ENCODE measurements around the gene ADORA3.

GRCh38 chr1:111535256-111536191 is 32.1 kb upstream of the ADORA3 start:
- TF ChIP-seq, protein P1, sequence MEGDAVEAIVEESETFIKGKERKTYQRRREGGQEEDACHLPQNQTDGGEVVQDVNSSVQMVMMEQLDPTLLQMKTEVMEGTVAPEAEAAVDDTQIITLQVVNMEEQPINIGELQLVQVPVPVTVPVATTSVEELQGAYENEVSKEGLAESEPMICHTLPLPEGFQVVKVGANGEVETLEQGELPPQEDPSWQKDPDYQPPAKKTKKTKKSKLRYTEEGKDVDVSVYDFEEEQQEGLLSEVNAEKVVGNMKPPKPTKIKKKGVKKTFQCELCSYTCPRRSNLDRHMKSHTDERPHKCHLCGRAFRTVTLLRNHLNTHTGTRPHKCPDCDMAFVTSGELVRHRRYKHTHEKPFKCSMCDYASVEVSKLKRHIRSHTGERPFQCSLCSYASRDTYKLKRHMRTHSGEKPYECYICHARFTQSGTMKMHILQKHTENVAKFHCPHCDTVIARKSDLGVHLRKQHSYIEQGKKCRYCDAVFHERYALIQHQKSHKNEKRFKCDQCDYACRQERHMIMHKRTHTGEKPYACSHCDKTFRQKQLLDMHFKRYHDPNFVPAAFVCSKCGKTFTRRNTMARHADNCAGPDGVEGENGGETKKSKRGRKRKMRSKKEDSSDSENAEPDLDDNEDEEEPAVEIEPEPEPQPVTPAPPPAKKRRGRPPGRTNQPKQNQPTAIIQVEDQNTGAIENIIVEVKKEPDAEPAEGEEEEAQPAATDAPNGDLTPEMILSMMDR (IDR thresholded peaks at IDR 0.05): no peak
- no peak for TF ChIP-seq ZFX (IDR thresholded peaks at IDR 0.05; ENCODE audit: borderline replicate concordance)

Measured in 22Rv1 (cell line).